Measurements from ENCODE around the gene RHBDD2. TPM values are rescaled to one million over a fixed set of nuclear protein-coding genes. Genes with fewer than 3 reads are reported as not detected.

RHBDD2 gene
- total RNA-seq, 2 donors from 2014 or later, result 51.6 to 68.9 TPM

DNA sequence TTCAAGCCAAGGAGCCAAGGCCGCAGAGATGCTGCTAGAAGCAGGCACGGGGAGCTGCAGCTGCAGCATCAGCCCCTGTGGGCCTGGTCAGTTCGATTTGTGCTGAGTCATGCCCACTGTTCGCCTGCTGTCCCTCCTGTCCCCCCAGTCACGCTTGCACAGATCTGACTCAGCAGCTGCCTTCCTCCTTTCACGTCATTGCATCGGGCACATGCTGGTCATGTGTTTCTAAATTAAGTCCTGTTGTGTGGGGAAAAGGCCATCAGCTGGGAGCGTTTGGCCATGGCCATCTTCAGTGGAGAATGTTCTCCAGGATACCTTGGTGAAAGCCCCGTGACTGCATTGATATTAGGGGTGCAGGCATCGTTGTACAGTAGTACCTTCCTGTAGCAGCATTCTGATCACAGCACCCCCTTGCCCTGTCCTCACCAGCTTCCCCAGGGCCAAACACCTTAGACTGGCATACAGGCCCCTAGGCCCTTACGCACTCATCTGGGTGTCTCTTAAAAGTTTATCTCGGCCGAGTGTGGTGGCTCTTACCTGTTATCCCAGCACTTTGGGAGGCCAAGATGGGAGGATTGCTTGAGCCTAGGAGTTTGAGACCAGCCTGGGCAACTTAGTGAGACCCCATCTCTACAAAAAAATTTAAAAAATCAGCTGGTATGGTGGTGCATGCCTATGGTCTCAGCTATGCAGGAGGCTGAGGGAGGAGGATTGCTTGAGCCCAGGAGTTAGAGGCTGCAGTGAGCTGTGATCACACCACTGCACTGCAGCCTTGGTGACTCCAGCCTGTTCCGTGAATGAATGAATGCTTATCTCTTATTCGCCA is 59.3 kb downstream of the RHBDD2 start:
- no peak overlapping the region for H3K9ac ChIP-seq (ENCODE audit: extremely low read depth, low read length, poor library complexity, severe bottlenecking)
- WGBS, 2 experiments (ENCODE audit: insufficient coverage in 1 of 2, insufficient read length in 1 of 2), result 86 to 92% methylated on average over 14 to 15 of the region's 15 CpGs
- H3K27me3 Mint-ChIP-seq (ENCODE audit: insufficient read depth), result no peaks in the 10 kb centered on the region
- TF ChIP-seq CTCF (conservative IDR thresholded peaks at IDR 0.05), result no peak
- peaks cover 18% of the 10 kb centered on the region for H3K36me3 ChIP-seq (ENCODE audit: control insufficient read depth, insufficient read depth, low read length)
- H3K4me3 Mint-ChIP-seq, result no peak overlapping the region
- no peak overlapping the region for H3K4me3 ChIP-seq (ENCODE audit: low read length)
- no peaks in the 10 kb centered on the region for H3K9me3 ChIP-seq (ENCODE audit: control insufficient read depth, low read length)
- DNase-seq, result no peak
- no peaks in the 10 kb centered on the region for H3K4me1 Mint-ChIP-seq
- no peaks in the 10 kb centered on the region for H3K27me3 ChIP-seq (ENCODE audit: control insufficient read depth, insufficient read depth, low read length, poor library complexity, severe bottlenecking)
- H3K4me1 ChIP-seq (ENCODE audit: control insufficient read depth, insufficient read depth, low read length), result no peaks in the 10 kb centered on the region
- peak overlapping the region; percentile 27 for H3K27ac Mint-ChIP-seq
- no peak overlapping the region for H3K27ac ChIP-seq (ENCODE audit: low read depth, low read length)
- peaks cover 38% of the 10 kb centered on the region for H3K36me3 Mint-ChIP-seq (ENCODE audit: low read depth)
- H3K9me3 Mint-ChIP-seq, result peaks cover 6% of the 10 kb centered on the region

Small RNA genes lying within 50 kb of the gene (microRNA-seq; reads per million reads assigned to microRNA genes)
- not detected for gene MIR4651 (ENCODE audit: borderline microRNAs expressed)

Other genes with a start within 250 kb of the RHBDD2 start
- gene HIP1, start 140.1 kb upstream of the RHBDD2 start, total RNA-seq, result 10 to 100 TPM; 64.7 to 70.0 TPM
- gene CCL26, start 106.8 kb upstream of the RHBDD2 start, total RNA-seq, result 1 to 10 TPM; 1.2 to 2.9 TPM
- gene CCL24, start 65.2 kb upstream of the RHBDD2 start, total RNA-seq, result not detected
- 10 to 100 TPM; 85.2 to 92.9 TPM for gene POR, start 36.1 kb downstream of the RHBDD2 start, total RNA-seq
- gene TMEM120A, start 115.6 kb downstream of the RHBDD2 start, total RNA-seq, result 10 to 100 TPM; 18.8 to 19.1 TPM
- 10 to 100 TPM; 69.8 to 72.0 TPM for gene STYXL1, start 169.0 kb downstream of the RHBDD2 start, total RNA-seq
- 100 to 1,000 TPM; 211 to 253 TPM for gene MDH2, start 169.1 kb downstream of the RHBDD2 start, total RNA-seq